Natural killer cell (primary cell): ENCODE results near the gene USH2A. TPM values are rescaled to one million over a fixed set of nuclear protein-coding genes. Genes with fewer than 3 reads are reported as not detected.
"Not testable (repeated sequence)": the region's sequence is repeated elsewhere in the genome, so short reads cannot be mapped to it uniquely, and the experiment has no call there.

Source experiments
- ATAC-seq, 3 donors: fragments of 150-1000 bp in 2 of 3; fragments of 200-7000 bp in 1 of 3; cut with Tn5 transposase; 1 replicate in 1 of 3; 2 replicates in 2 of 3; pipeline ENCODE4 v1.10.0; 2021; ENCODE audit warnings: mild to moderate bottlenecking in 2 of 3, moderate library complexity in 2 of 3
- DNase-seq, 2 donors: peaks; one replicate each; pipeline versions ENCODE4 v3.0.0 to v3.0.0-alpha.2; 2013 to 2021; ENCODE audit warnings: mixed read lengths in 1 of 2
- H3K27ac ChIP-seq: one replicate; pipeline ENCODE4 v1.5.1; 2013; ENCODE audit warnings: mild to moderate bottlenecking, low read length
- H3K27me3 ChIP-seq: one replicate; pipeline ENCODE4 v1.6.1; 2013; ENCODE audit warnings: low read length; ENCODE audit not compliant: control insufficient read depth, insufficient read depth
- H3K36me3 ChIP-seq: one replicate; pipeline ENCODE4 v1.6.1; 2013; ENCODE audit warnings: low read length; ENCODE audit not compliant: control insufficient read depth, insufficient read depth
- H3K4me1 ChIP-seq: one replicate; pipeline ENCODE4 v1.6.1; 2013; ENCODE audit warnings: low read length; ENCODE audit not compliant: control insufficient read depth, insufficient read depth
- H3K4me3 ChIP-seq: one replicate; pipeline ENCODE4 v1.5.1; 2013; ENCODE audit warnings: low read length
- H3K9me3 ChIP-seq: one replicate; pipeline ENCODE4 v1.6.1; 2013; ENCODE audit warnings: low read length; ENCODE audit not compliant: control insufficient read depth, insufficient read depth
- H3K27ac Mint-ChIP-seq, 2 donors: one replicate each; pipeline ENCODE4 v1.8.0; 2022; ENCODE audit warnings: mild to moderate bottlenecking in 2 of 2, mixed read lengths in 2 of 2, moderate library complexity in 1 of 2
- H3K27me3 Mint-ChIP-seq, 2 donors: one replicate each; pipeline ENCODE4 v1.8.0; 2022; ENCODE audit warnings: low read depth in 2 of 2, mixed read lengths in 2 of 2
- H3K36me3 Mint-ChIP-seq: one replicate; pipeline ENCODE4 v1.8.0; 2022; ENCODE audit warnings: mixed read lengths
- H3K4me1 Mint-ChIP-seq, 2 donors: one replicate each; pipeline ENCODE4 v1.8.0; 2022; ENCODE audit warnings: mixed read lengths in 2 of 2
- H3K4me3 Mint-ChIP-seq: one replicate; pipeline ENCODE4 v1.8.0; 2022; ENCODE audit warnings: mild to moderate bottlenecking, moderate library complexity, mixed read lengths
- H3K9me3 Mint-ChIP-seq, 2 donors: one replicate each; pipeline ENCODE4 v1.8.0; 2022; ENCODE audit warnings: mixed read lengths in 2 of 2
- CTCF ChIP-seq: fragments of 200-600 bp; IDR thresholded peaks from one replicate; pipeline ENCODE4 v1.8.0; 2022; ENCODE audit warnings: antibody characterized with exemption
- WGBS: methylation state at CpG from one replicate; pipeline ENCODE4 v1.1.7; 2013; ENCODE audit warnings: missing lambda C conversion rate; ENCODE audit not compliant: insufficient coverage; 5-methylcytosine and 5-hydroxymethylcytosine counted together
- intact Hi-C: fragments of 100-400 bp; cut with micrococcal nuclease; formaldehyde crosslinking; loops from one replicate; pipeline ENCODE4 v1.14.2; 2022
- total RNA-seq, 4 donors: library from RNA; stranded (reverse); fragments of 120-200 nt in 1 of 4; gene quantifications; one replicate each; pipeline versions ENCODE4 v1.2.3 to v1.2.4, GENCODE V29; 2013 to 2022

USH2A gene
- total RNA-seq, 3 donors from 2014 or later (not counting 1 experiment from before 2014, with no cell fraction given): not detected

GRCh38 chr1:216154063-216154462 lies 269.2 kb downstream of the USH2A start:
- H3K27ac ChIP-seq: no peak overlapping the region
- TF ChIP-seq CTCF: no peak
- Mint-ChIP-seq H3K27me3 (no peaks in the 10 kb centered on the region), H3K4me1 (no peaks in the 10 kb centered on the region), H3K36me3 (peaks cover 7% of the 10 kb centered on the region), H3K4me3 (no peak overlapping the region), H3K27ac (no peak overlapping the region), H3K9me3 (peaks cover 13 to 21% of the 10 kb centered on the region in 2 donors)
- no peaks in the 10 kb centered on the region for H3K4me1 ChIP-seq
- no peak overlapping the region for H3K4me3 ChIP-seq
- no peaks in the 10 kb centered on the region for H3K27me3 ChIP-seq
- no peaks in the 10 kb centered on the region for H3K9me3 ChIP-seq
- intact Hi-C loops: no loop called here
- DNase-seq (no peak), ATAC-seq (no peak)
- H3K36me3 ChIP-seq: no peaks in the 10 kb centered on the region

- ATAC-seq (no peak), DNase-seq (no peak)
- H3K4me1 ChIP-seq: no peaks in the 10 kb centered on the region
- H3K36me3 ChIP-seq: no peaks in the 10 kb centered on the region
- Mint-ChIP-seq H3K27ac (no peak overlapping the region), H3K4me1 (no peaks in the 10 kb centered on the region), H3K4me3 (no peak overlapping the region), H3K36me3 (peaks cover 7% of the 10 kb centered on the region), H3K27me3 (no peaks in the 10 kb centered on the region), H3K9me3 (peaks cover 17 to 23% of the 10 kb centered on the region in 2 donors)
- intact Hi-C loops: no loop called here
- H3K4me3 ChIP-seq: no peak overlapping the region
- H3K27me3 ChIP-seq: no peaks in the 10 kb centered on the region
- no peak for TF ChIP-seq CTCF
- H3K27ac ChIP-seq: no peak overlapping the region
- no peaks in the 10 kb centered on the region for H3K9me3 ChIP-seq
- 94% methylated on average over 2 of the region's 2 CpGs for WGBS
These were observed 270.1 kb downstream of the USH2A start for GRCh38 chr1:216153130-216153529.

GRCh38 chr1:216145451-216146018 lies 277.7 kb downstream of the USH2A start:
- DNase-seq, H3K27ac Mint-ChIP-seq, H3K36me3 ChIP-seq, H3K27me3 Mint-ChIP-seq, H3K36me3 Mint-ChIP-seq, H3K4me3 ChIP-seq, H3K27ac ChIP-seq, H3K4me1 ChIP-seq, H3K4me3 Mint-ChIP-seq, H3K4me1 Mint-ChIP-seq, H3K27me3 ChIP-seq, ATAC-seq, H3K9me3 ChIP-seq, intact Hi-C loops: not testable (repeated sequence)
- 63% methylated on average over 2 of the region's 7 CpGs for WGBS
- peaks cover 13 to 19% of the 10 kb centered on the region in 2 donors for H3K9me3 Mint-ChIP-seq

GRCh38 chr1:216144661-216145450 lies 278.4 kb downstream of the USH2A start:
- DNase-seq (no peak), ATAC-seq (no peak)
- no peaks in the 10 kb centered on the region for H3K27me3 ChIP-seq
- Mint-ChIP-seq H3K9me3 (peaks cover 13 to 16% of the 10 kb centered on the region in 2 donors), H3K27ac (no peak overlapping the region), H3K4me3 (no peak overlapping the region), H3K36me3 (no peaks in the 10 kb centered on the region), H3K27me3 (no peaks in the 10 kb centered on the region), H3K4me1 (no peaks in the 10 kb centered on the region)
- intact Hi-C loops: no loop called here
- H3K9me3 ChIP-seq: no peaks in the 10 kb centered on the region
- no peak overlapping the region for H3K4me3 ChIP-seq
- H3K27ac ChIP-seq: no peak overlapping the region
- no peak for TF ChIP-seq CTCF
- H3K36me3 ChIP-seq: no peaks in the 10 kb centered on the region
- WGBS: 73% methylated on average over 5 of the region's 5 CpGs
- H3K4me1 ChIP-seq: no peaks in the 10 kb centered on the region
